ENCODE data around the gene MAGI2. TPM values are rescaled to one million over a fixed set of nuclear protein-coding genes. Genes with fewer than 3 reads are reported as not detected.

MAGI2 gene
- total RNA-seq, 2 experiments from 2014 or later: 0.05 to 0.12 TPM

DNA sequence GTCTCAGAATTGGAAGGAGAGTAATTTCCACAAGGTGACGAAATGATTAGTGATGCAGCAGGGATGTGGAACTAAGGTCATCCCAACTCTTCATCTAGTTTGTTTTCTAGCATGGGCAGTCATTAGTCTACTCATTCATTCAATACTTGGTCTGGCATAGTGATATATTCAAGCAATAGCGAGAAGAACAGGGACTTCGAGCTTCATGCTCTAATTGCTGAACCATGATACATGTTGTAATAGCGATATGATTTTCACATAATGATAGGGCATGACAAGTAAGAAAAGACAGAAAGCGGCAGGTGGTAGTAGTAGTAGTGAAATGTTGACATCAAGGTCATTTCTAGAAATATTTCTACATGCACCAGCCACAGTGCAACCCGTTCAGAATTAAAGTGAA is 1002.8 kb downstream of the MAGI2 start:
- ATAC-seq (no peak), DNase-seq (no peak)
- Mint-ChIP-seq H3K27ac (no peak overlapping the region), H3K9me3 (ENCODE audit: low read depth) (no peaks in the 10 kb centered on the region), H3K36me3 (ENCODE audit: low read depth) (no peaks in the 10 kb centered on the region), H3K4me3 (no peak overlapping the region), H3K4me1 (no peaks in the 10 kb centered on the region), H3K27me3 (no peaks in the 10 kb centered on the region)
- ChIA-PET CTCF (no interaction called here), POLR2A (no interaction called here)
- intact Hi-C loops (cut with DNase I, micrococcal nuclease): no loop called here

DNA sequence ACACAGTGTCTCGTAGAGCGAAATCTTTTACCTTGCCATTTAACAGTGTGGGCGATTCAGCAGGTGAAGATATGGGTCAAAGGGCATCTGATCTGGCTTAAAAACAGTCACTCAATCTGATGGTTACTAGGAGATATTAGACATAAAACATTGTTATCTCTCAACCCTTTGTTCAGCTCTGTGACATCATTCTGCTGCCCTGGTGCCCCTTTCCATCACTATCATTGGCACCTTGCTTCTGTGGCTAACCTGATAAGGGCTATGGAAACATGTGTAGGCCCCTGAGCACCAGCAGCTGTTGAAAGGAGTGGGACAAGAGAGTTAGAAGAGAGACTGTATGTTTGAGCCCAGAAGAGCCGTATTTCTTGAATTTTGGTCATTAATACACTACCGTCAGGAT is 1004.6 kb downstream of the MAGI2 start:
- no peak overlapping the region for H3K27ac Mint-ChIP-seq
- POLR2A ChIA-PET: no interaction called here
- no peaks in the 10 kb centered on the region for H3K4me1 Mint-ChIP-seq
- no peak overlapping the region for H3K4me3 Mint-ChIP-seq
- ATAC-seq (no peak), DNase-seq (no peak)
- CTCF ChIA-PET: no interaction called here
- H3K9me3 Mint-ChIP-seq (ENCODE audit: low read depth): no peaks in the 10 kb centered on the region
- intact Hi-C loops (cut with DNase I, micrococcal nuclease): no loop called here
- no peaks in the 10 kb centered on the region for H3K36me3 Mint-ChIP-seq (ENCODE audit: low read depth)
- H3K27me3 Mint-ChIP-seq: no peaks in the 10 kb centered on the region

- ATAC-seq (no peak), DNase-seq (no peak)
- Mint-ChIP-seq H3K4me3 (no peak overlapping the region), H3K27me3 (peaks cover 2% of the 10 kb centered on the region), H3K36me3 (ENCODE audit: low read depth) (no peaks in the 10 kb centered on the region), H3K4me1 (no peaks in the 10 kb centered on the region), H3K27ac (no peak overlapping the region), H3K9me3 (ENCODE audit: low read depth) (no peaks in the 10 kb centered on the region)
- CTCF ChIA-PET: no interaction called here
- POLR2A ChIA-PET: no interaction called here
- intact Hi-C loops (cut with DNase I, micrococcal nuclease): no loop called here
Observed at GRCh38 chr7:78444267-78444666, 1009.2 kb downstream of the MAGI2 start.

DNA sequence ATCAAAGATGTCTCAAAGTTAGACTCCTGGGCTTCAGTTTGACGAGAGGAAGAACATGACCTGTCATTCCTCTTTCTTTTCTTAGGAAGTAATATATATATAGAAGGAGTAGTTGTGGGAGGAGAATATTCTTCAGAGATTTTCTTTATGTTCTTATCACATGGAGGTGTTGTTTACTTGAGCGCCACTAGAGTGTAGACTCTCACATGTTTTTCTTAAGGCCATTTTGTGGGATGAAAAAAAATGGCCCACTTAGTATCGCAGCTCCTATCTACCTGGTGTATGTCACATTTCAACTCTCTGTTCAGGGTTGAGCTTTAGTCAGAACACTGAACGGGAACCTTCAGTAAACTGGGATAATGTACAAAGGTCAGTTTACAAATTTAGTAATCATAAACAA is 1009.7 kb downstream of the MAGI2 start:
- CTCF ChIA-PET: no interaction called here

DNA sequence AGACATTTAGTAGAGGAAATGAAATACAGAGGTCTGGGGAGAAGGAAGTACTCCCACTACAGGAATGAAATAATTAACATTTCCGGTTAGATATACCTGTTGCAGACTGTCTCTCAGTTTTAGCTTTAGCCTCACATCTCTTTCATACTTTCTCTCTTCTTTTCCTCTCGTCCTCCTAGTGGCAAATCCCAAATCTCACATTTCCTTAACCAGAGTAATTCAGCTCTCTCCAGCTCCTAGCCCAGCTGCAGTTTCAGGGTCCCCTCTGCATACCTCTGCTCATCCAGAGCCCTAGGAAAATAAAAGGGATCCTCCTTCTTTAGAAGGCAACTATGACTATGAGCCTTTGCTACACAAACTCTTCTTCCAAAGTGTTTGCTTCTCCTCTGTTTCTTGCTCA is 1011.7 kb downstream of the MAGI2 start:
- intact Hi-C loops (cut with DNase I, micrococcal nuclease): no loop called here
- ChIA-PET POLR2A (no interaction called here), CTCF (interaction anchor here (0.6 kb wide), 1 partner anchor 1838 kb away, joined by 3 read pairs; no protein-coding TSS in a partner anchor)
- ATAC-seq: no peak
- Mint-ChIP-seq H3K4me3 (no peak overlapping the region), H3K27ac (no peak overlapping the region), H3K4me1 (no peaks in the 10 kb centered on the region), H3K36me3 (ENCODE audit: low read depth) (no peaks in the 10 kb centered on the region), H3K9me3 (ENCODE audit: low read depth) (no peaks in the 10 kb centered on the region), H3K27me3 (peaks cover 2% of the 10 kb centered on the region)
- no peak for DNase-seq

More for the DNA sequence above, 1009.7 kb downstream of the MAGI2 start:
- no peak overlapping the region for H3K4me3 Mint-ChIP-seq
- DNase-seq (no peak), ATAC-seq (no peak)
- H3K9me3 Mint-ChIP-seq (ENCODE audit: low read depth): no peaks in the 10 kb centered on the region
- POLR2A ChIA-PET: no interaction called here
- H3K4me1 Mint-ChIP-seq: no peaks in the 10 kb centered on the region
- no peaks in the 10 kb centered on the region for H3K36me3 Mint-ChIP-seq (ENCODE audit: low read depth)
- intact Hi-C loops (cut with DNase I, micrococcal nuclease): no loop called here
- peaks cover 2% of the 10 kb centered on the region for H3K27me3 Mint-ChIP-seq
- no peak overlapping the region for H3K27ac Mint-ChIP-seq

- POLR2A ChIA-PET: no interaction called here
Observed at GRCh38 chr7:78438433-78438832, 1015.0 kb downstream of the MAGI2 start.

DNA sequence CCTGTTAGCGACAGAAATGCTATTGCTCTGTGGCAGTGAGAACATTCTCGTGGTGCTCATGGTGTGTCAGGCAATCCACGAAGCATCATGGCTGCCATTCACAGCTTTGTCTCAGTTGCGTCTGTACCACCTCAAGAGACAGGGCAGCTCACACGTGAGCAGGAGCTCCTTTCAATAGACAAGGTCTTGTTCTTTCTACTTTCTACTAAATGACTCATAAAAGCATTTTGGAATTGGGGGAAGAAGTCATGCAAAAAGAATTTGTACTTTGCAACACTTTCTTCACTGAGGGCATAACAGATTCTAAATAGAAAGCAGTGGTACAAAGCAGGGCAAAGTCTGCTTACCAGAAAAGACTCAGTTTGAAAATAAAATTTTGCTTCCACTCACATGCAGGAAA is 1016.3 kb downstream of the MAGI2 start:
- H3K27me3 Mint-ChIP-seq: peaks cover 2% of the 10 kb centered on the region
- no peak overlapping the region for H3K27ac Mint-ChIP-seq
- no peaks in the 10 kb centered on the region for H3K4me1 Mint-ChIP-seq
- DNase-seq: no peak
- ATAC-seq: no peak
- no peak overlapping the region for H3K4me3 Mint-ChIP-seq
- intact Hi-C loops (cut with DNase I, micrococcal nuclease): no loop called here
- no peaks in the 10 kb centered on the region for H3K36me3 Mint-ChIP-seq (ENCODE audit: low read depth)
- H3K9me3 Mint-ChIP-seq (ENCODE audit: low read depth): no peaks in the 10 kb centered on the region
- POLR2A ChIA-PET: no interaction called here
- CTCF ChIA-PET: no interaction called here

More at GRCh38 chr7:78438433-78438832, 1015.0 kb downstream of the MAGI2 start:
- no peak overlapping the region for H3K27ac Mint-ChIP-seq
- intact Hi-C loops (cut with DNase I, micrococcal nuclease): no loop called here
- DNase-seq: no peak
- CTCF ChIA-PET: interaction anchor here (0.6 kb wide), 1 partner anchor 395 kb away, joined by 3 read pairs; no protein-coding TSS in a partner anchor
- H3K27me3 Mint-ChIP-seq: peaks cover 2% of the 10 kb centered on the region
- no peaks in the 10 kb centered on the region for H3K4me1 Mint-ChIP-seq
- no peaks in the 10 kb centered on the region for H3K36me3 Mint-ChIP-seq (ENCODE audit: low read depth)
- no peak overlapping the region for H3K4me3 Mint-ChIP-seq
- no peak for ATAC-seq
- H3K9me3 Mint-ChIP-seq (ENCODE audit: low read depth): no peaks in the 10 kb centered on the region

DNA sequence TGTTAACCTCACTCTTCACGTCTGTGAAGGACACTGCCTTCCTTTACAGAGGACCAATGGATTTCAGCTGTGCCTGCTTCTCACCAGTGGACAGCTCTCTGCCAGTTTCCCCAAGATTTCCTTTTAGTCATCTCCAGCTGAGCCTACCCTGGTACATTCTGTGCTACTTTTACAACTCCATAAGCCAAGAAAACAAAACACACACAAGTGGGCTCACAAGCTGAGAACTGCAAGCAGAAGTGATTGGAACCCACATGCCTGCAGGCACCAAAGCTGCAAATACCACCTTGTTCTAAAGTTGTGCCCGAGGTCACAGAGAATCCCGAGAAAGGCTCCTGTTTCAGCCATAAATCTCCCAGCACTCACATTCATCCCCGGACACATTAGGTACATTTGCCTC is 1018.1 kb downstream of the MAGI2 start:
- no peak overlapping the region for H3K4me3 Mint-ChIP-seq
- intact Hi-C loops (cut with DNase I, micrococcal nuclease): no loop called here
- H3K36me3 Mint-ChIP-seq (ENCODE audit: low read depth): no peaks in the 10 kb centered on the region
- H3K27ac Mint-ChIP-seq: no peak overlapping the region
- ChIA-PET POLR2A (no interaction called here), CTCF (no interaction called here)
- H3K4me1 Mint-ChIP-seq: no peaks in the 10 kb centered on the region
- DNase-seq (no peak), ATAC-seq (no peak)
- H3K27me3 Mint-ChIP-seq: peaks cover 2% of the 10 kb centered on the region
- no peaks in the 10 kb centered on the region for H3K9me3 Mint-ChIP-seq (ENCODE audit: low read depth)

DNA sequence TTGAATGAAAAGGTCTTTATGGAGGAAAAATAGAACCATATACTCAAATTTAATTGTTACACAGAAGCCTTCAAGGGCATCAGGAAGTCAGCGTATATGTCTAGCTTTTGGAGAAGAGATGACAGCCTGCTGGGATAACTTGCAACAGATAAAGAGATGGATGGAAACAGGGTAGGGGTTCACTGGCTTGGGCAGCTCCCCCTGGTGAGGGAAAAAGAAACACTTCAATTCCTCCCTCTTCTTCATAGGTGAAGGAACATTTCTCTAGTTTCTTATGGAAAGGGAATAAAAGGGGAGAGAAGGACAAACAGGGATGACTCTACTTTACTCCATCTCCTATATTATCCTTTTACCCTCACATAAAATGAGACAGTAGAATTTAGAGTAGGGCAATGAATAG is 1019.2 kb downstream of the MAGI2 start:
- DNase-seq (no peak), ATAC-seq (no peak)
- ChIA-PET POLR2A (no interaction called here), CTCF (no interaction called here)
- H3K4me3 Mint-ChIP-seq: no peak overlapping the region
- intact Hi-C loops (cut with DNase I, micrococcal nuclease): no loop called here
- H3K36me3 Mint-ChIP-seq (ENCODE audit: low read depth): no peaks in the 10 kb centered on the region
- no peaks in the 10 kb centered on the region for H3K4me1 Mint-ChIP-seq
- H3K27me3 Mint-ChIP-seq: no peaks in the 10 kb centered on the region
- H3K27ac Mint-ChIP-seq: no peak overlapping the region
- no peaks in the 10 kb centered on the region for H3K9me3 Mint-ChIP-seq (ENCODE audit: low read depth)

DNA sequence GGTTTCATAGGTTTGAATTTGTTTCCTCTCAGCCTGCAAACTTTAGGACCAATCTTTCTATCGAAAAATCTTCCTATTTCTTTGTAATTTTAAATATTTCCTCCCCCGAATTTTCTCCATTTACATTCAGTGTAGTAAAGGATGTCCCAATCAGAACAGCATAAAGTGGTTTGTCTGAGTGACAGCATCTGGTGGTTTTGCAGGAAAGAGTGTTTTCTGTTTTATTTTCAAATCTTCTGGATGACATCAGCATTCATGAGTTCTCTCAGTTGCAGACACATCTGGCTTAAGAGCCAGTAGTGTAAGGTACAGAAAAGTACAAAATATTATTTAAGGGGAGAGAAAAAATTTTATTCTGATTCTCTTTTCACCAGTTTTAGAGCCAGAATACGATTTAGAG is 1020.0 kb downstream of the MAGI2 start:
- POLR2A ChIA-PET: no interaction called here
- Mint-ChIP-seq H3K4me3 (no peak overlapping the region), H3K4me1 (no peaks in the 10 kb centered on the region), H3K36me3 (ENCODE audit: low read depth) (no peaks in the 10 kb centered on the region), H3K27ac (no peak overlapping the region), H3K27me3 (no peaks in the 10 kb centered on the region), H3K9me3 (ENCODE audit: low read depth) (no peaks in the 10 kb centered on the region)
- DNase-seq: no peak
- CTCF ChIA-PET: no interaction called here
- no peak for ATAC-seq
- intact Hi-C loops (cut with DNase I, micrococcal nuclease): no loop called here

GRCh38 chr7:78429878-78430277 is 1023.6 kb downstream of the MAGI2 start:
- no peaks in the 10 kb centered on the region for H3K27me3 Mint-ChIP-seq
- H3K27ac Mint-ChIP-seq: no peak overlapping the region
- no peaks in the 10 kb centered on the region for H3K9me3 Mint-ChIP-seq (ENCODE audit: low read depth)
- no peak for ATAC-seq
- intact Hi-C loops (cut with DNase I, micrococcal nuclease): no loop called here
- ChIA-PET POLR2A (no interaction called here), CTCF (no interaction called here)
- no peaks in the 10 kb centered on the region for H3K36me3 Mint-ChIP-seq (ENCODE audit: low read depth)
- no peak for DNase-seq
- no peak overlapping the region for H3K4me3 Mint-ChIP-seq
- no peaks in the 10 kb centered on the region for H3K4me1 Mint-ChIP-seq

- H3K4me3 Mint-ChIP-seq: no peak overlapping the region
- ATAC-seq (no peak), DNase-seq (no peak)
- peaks cover 4% of the 10 kb centered on the region for H3K9me3 Mint-ChIP-seq (ENCODE audit: low read depth)
- H3K4me1 Mint-ChIP-seq: no peaks in the 10 kb centered on the region
- H3K27me3 Mint-ChIP-seq: no peaks in the 10 kb centered on the region
- intact Hi-C loops (cut with DNase I, micrococcal nuclease): no loop called here
- H3K36me3 Mint-ChIP-seq (ENCODE audit: low read depth): no peaks in the 10 kb centered on the region
- ChIA-PET CTCF (no interaction called here), POLR2A (no interaction called here)
- H3K27ac Mint-ChIP-seq: no peak overlapping the region
Observed at GRCh38 chr7:78427209-78427608, 1026.3 kb downstream of the MAGI2 start.

- intact Hi-C loops (cut with DNase I, micrococcal nuclease): no loop called here
- H3K27ac Mint-ChIP-seq: no peak overlapping the region
- no peak overlapping the region for H3K4me3 Mint-ChIP-seq
- no peaks in the 10 kb centered on the region for H3K4me1 Mint-ChIP-seq
- DNase-seq (no peak), ATAC-seq (no peak)
- H3K36me3 Mint-ChIP-seq (ENCODE audit: low read depth): no peaks in the 10 kb centered on the region
- H3K9me3 Mint-ChIP-seq (ENCODE audit: low read depth): peaks cover 6% of the 10 kb centered on the region
- no peaks in the 10 kb centered on the region for H3K27me3 Mint-ChIP-seq
- POLR2A ChIA-PET: no interaction called here
- CTCF ChIA-PET: no interaction called here
Observed at GRCh38 chr7:78420001-78420400, 1033.5 kb downstream of the MAGI2 start.

All from activated CD4-positive, alpha-beta T cell treated with anti-CD3 and anti-CD28 coated beads for 36 hours (primary cell).